ENCODE data around the gene SPEM1. TPM values are rescaled to one million over a fixed set of nuclear protein-coding genes. Genes with fewer than 3 reads are reported as not detected.

The SPEM1 gene
- total RNA-seq, 1 donor = not detected

DNA sequence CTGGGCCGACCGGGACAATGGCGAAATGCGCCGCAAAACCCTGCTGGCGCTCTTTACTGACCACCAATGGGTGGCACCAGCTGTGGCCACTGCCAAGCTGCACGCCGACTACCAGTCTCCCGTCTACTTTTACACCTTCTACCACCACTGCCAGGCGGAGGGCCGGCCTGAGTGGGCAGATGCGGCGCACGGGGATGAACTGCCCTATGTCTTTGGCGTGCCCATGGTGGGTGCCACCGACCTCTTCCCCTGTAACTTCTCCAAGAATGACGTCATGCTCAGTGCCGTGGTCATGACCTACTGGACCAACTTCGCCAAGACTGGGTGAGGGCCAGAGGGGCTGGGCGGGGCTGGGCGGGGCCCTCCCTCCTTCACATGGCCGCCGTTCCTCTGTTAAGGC, 4.3 kb upstream of the SPEM1 start:
- Histone ChIP-seq H3K27me3 (ENCODE audit: insufficient read depth, low read length) (no peaks in the 10 kb centered on the region), H3K9me3 (ENCODE audit: low read depth, low read length) (no peaks in the 10 kb centered on the region)
- no peak for DNase-seq (ENCODE audit: insufficient read length, low spot score, missing footprints)

DNA sequence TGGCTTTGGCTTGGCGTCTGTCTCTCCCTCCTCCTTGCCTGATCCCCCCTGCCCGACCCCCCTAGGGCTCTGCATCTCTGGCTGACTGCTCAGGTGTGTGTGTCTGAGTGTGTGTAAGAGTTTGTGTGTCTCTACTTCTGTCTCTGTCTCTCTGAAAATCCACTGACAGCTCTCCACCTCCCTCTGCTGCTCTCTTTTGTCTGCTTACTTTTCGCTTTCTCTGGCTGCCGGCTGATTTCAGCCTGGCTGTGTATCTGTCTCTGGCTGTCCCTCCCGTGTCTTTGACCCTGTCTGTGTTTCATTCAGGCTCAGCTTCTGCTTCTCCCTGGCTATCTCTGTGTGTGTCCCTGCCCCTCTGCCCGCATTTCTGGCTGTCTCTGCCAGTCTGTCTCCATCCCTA, 3.8 kb upstream of the SPEM1 start:
- Histone ChIP-seq H3K79me2 (ENCODE audit: insufficient read depth, low read length) (no peaks in the 10 kb centered on the region), H3K4me3 (ENCODE audit: insufficient read depth, low read length) (no peak overlapping the region), H3K36me3 (ENCODE audit: insufficient read depth, low read length) (peaks cover 11% of the 10 kb centered on the region), H3K27me3 (ENCODE audit: insufficient read depth, low read length) (no peaks in the 10 kb centered on the region), H3K4me2 (ENCODE audit: insufficient read depth, low read length) (no peak overlapping the region), H3K4me1 (ENCODE audit: insufficient read depth, low read length) (no peaks in the 10 kb centered on the region), H2AFZ (ENCODE audit: low read length) (no peak overlapping the region), H4K20me1 (ENCODE audit: insufficient read depth, low read length) (no peaks in the 10 kb centered on the region), H3K27ac (ENCODE audit: low read depth, low read length) (no peak overlapping the region), H3K9me3 (ENCODE audit: low read depth, low read length) (no peaks in the 10 kb centered on the region)
- TF ChIP-seq, protein P1, sequence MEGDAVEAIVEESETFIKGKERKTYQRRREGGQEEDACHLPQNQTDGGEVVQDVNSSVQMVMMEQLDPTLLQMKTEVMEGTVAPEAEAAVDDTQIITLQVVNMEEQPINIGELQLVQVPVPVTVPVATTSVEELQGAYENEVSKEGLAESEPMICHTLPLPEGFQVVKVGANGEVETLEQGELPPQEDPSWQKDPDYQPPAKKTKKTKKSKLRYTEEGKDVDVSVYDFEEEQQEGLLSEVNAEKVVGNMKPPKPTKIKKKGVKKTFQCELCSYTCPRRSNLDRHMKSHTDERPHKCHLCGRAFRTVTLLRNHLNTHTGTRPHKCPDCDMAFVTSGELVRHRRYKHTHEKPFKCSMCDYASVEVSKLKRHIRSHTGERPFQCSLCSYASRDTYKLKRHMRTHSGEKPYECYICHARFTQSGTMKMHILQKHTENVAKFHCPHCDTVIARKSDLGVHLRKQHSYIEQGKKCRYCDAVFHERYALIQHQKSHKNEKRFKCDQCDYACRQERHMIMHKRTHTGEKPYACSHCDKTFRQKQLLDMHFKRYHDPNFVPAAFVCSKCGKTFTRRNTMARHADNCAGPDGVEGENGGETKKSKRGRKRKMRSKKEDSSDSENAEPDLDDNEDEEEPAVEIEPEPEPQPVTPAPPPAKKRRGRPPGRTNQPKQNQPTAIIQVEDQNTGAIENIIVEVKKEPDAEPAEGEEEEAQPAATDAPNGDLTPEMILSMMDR (IDR thresholded peaks at IDR 0.05; ENCODE audit: extremely low read depth, low read depth, low read length) = no peak
- DNase-seq (ENCODE audit: insufficient read length, low spot score, missing footprints) = no peak

More for the DNA sequence above, 4.3 kb upstream of the SPEM1 start:
- no peaks in the 10 kb centered on the region for H3K4me1 ChIP-seq (ENCODE audit: insufficient read depth, low read length)
- H3K36me3 ChIP-seq (ENCODE audit: insufficient read depth, low read length) = peaks cover 11% of the 10 kb centered on the region
- no peaks in the 10 kb centered on the region for H3K79me2 ChIP-seq (ENCODE audit: insufficient read depth, low read length)
- TF ChIP-seq, protein P1 (IDR thresholded peaks at IDR 0.05; ENCODE audit: extremely low read depth, low read depth, low read length) = no peak
- no peak overlapping the region for H3K4me3 ChIP-seq (ENCODE audit: insufficient read depth, low read length)
- H2AFZ ChIP-seq (ENCODE audit: low read length) = no peak overlapping the region
- H3K4me2 ChIP-seq (ENCODE audit: insufficient read depth, low read length) = no peak overlapping the region
- H3K27ac ChIP-seq (ENCODE audit: low read depth, low read length) = no peak overlapping the region
- no peaks in the 10 kb centered on the region for H4K20me1 ChIP-seq (ENCODE audit: insufficient read depth, low read length)

DNA sequence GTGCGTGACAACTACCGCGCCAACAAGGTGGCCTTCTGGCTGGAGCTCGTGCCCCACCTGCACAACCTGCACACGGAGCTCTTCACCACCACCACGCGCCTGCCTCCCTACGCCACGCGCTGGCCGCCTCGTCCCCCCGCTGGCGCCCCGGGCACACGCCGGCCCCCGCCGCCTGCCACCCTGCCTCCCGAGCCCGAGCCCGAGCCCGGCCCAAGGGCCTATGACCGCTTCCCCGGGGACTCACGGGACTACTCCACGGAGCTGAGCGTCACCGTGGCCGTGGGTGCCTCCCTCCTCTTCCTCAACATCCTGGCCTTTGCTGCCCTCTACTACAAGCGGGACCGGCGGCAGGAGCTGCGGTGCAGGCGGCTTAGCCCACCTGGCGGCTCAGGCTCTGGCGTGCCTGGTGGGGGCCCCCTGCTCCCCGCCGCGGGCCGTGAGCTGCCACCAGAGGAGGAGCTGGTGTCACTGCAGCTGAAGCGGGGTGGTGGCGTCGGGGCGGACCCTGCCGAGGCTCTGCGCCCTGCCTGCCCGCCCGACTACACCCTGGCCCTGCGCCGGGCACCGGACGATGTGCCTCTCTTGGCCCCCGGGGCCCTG, 3.0 kb upstream of the SPEM1 start:
- no peaks in the 10 kb centered on the region for H4K20me1 ChIP-seq (ENCODE audit: insufficient read depth, low read length)
- no peaks in the 10 kb centered on the region for H3K27me3 ChIP-seq (ENCODE audit: insufficient read depth, low read length)
- H3K4me1 ChIP-seq (ENCODE audit: insufficient read depth, low read length) = no peaks in the 10 kb centered on the region
- H3K4me2 ChIP-seq (ENCODE audit: insufficient read depth, low read length) = no peak overlapping the region
- no peak for DNase-seq (ENCODE audit: insufficient read length, low spot score, missing footprints)
- TF ChIP-seq, protein P1 (IDR thresholded peaks at IDR 0.05; ENCODE audit: extremely low read depth, low read depth, low read length) = no peak
- no peaks in the 10 kb centered on the region for H3K9me3 ChIP-seq (ENCODE audit: low read depth, low read length)
- peaks cover 11% of the 10 kb centered on the region for H3K36me3 ChIP-seq (ENCODE audit: insufficient read depth, low read length)
- H3K79me2 ChIP-seq (ENCODE audit: insufficient read depth, low read length) = no peaks in the 10 kb centered on the region
- no peak overlapping the region for H2AFZ ChIP-seq (ENCODE audit: low read length)
- H3K27ac ChIP-seq (ENCODE audit: low read depth, low read length) = no peak overlapping the region
- H3K4me3 ChIP-seq (ENCODE audit: insufficient read depth, low read length) = no peak overlapping the region

DNA sequence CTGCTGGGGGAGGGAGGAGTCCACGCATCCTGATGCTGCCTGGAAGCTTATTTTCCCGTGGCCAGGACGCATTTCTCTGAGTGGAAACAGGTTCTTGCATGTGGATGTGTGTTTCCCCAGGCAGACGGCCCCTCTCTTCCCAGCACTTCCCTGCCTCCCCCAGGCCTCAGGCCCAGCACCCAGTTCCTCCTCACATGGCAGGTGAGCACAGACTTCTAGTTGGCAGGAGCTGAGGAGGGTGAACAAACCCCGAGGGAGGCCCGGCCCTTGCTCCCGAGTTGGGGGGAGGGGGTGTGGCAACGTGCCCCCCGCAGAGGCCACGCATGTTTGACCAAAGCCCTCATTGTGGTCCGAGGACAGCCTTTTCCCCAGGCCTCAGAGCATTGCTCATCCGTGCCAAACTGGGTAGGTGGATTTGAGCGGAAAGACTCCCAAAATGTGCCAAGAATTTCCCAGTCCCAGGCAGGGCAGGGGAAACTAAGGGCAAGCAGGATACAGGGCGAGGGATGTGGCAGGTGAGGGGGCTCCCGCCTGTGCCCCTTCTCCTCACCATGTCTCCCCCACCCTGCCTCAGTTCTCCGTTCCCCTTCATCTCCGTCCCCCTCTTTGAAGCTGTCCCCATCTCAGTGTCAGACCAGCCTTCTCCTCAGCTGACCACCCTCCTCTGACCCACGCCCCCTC, 1.5 kb upstream of the SPEM1 start:
- Histone ChIP-seq H2AFZ (ENCODE audit: low read length) (no peak overlapping the region), H3K36me3 (ENCODE audit: insufficient read depth, low read length) (peaks cover 11% of the 10 kb centered on the region), H3K79me2 (ENCODE audit: insufficient read depth, low read length) (no peaks in the 10 kb centered on the region), H3K4me2 (ENCODE audit: insufficient read depth, low read length) (no peak overlapping the region), H3K27me3 (ENCODE audit: insufficient read depth, low read length) (no peaks in the 10 kb centered on the region), H3K9me3 (ENCODE audit: low read depth, low read length) (no peaks in the 10 kb centered on the region), H4K20me1 (ENCODE audit: insufficient read depth, low read length) (no peaks in the 10 kb centered on the region), H3K27ac (ENCODE audit: low read depth, low read length) (no peak overlapping the region), H3K4me1 (ENCODE audit: insufficient read depth, low read length) (no peaks in the 10 kb centered on the region), H3K4me3 (ENCODE audit: insufficient read depth, low read length) (no peak overlapping the region)
- no peak for DNase-seq (ENCODE audit: insufficient read length, low spot score, missing footprints)
- TF ChIP-seq, protein P1 (IDR thresholded peaks at IDR 0.05; ENCODE audit: extremely low read depth, low read depth, low read length) = no peak

Data from osteoblast (primary cell).